ENCODE measurements around the gene BUB1B.
A peak's percentile ranks its signal among the peaks of the same experiment; 100 is the strongest.

BUB1B gene

DNA sequence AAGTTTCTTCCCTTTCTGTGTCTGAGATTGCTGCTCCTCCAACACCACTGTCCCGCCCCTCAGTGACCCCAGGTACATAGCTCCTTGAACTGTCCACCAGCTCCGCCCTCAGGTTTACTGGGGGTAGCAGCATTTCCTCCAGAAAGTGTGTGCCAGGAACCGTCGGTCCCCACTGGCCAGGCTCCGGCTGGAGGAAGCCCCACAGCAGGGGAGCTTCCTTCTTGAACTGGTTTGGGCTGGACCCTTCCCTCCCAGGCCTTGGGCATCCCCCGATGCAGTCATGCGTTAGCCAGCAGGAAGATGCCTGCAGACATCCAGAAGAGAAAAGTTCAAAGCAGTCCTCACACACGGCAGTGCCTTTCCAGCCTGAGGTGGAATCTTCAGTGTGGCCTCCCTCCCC, 97.7 kb downstream of the BUB1B start:
- TF ChIP-seq, protein P1, sequence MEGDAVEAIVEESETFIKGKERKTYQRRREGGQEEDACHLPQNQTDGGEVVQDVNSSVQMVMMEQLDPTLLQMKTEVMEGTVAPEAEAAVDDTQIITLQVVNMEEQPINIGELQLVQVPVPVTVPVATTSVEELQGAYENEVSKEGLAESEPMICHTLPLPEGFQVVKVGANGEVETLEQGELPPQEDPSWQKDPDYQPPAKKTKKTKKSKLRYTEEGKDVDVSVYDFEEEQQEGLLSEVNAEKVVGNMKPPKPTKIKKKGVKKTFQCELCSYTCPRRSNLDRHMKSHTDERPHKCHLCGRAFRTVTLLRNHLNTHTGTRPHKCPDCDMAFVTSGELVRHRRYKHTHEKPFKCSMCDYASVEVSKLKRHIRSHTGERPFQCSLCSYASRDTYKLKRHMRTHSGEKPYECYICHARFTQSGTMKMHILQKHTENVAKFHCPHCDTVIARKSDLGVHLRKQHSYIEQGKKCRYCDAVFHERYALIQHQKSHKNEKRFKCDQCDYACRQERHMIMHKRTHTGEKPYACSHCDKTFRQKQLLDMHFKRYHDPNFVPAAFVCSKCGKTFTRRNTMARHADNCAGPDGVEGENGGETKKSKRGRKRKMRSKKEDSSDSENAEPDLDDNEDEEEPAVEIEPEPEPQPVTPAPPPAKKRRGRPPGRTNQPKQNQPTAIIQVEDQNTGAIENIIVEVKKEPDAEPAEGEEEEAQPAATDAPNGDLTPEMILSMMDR (conservative IDR thresholded peaks at IDR 0.05; ENCODE audit: low read depth, low read length) = no peak
- peak; percentile 82 for DNase-seq (ENCODE audit: low read depth)
- H3K4me3 ChIP-seq (ENCODE audit: low read depth, low read length) = no peak overlapping the region

DNA sequence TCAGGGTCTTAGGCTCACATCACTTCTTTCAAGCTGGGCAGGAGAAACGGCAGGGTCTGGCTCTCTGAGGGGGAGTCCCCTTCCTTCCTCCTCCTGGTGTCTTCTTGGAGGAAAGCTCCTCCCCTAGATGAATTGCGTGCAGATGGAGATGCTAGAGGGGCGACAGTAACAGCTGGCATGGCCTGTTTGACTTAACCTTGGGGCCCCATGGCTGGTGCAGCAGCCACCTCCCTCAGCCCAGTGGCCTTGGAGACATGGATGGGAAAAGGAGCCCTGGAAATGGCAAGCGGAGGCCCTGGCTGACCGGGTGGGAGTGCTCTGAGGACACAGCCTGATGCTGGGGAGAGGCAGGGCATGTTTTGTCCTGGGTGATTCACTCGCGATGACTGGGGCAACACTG, 98.2 kb downstream of the BUB1B start:
- no peak for DNase-seq (ENCODE audit: low read depth)
- no peak overlapping the region for H3K4me3 ChIP-seq (ENCODE audit: low read depth, low read length)
- TF ChIP-seq, protein P1 (conservative IDR thresholded peaks at IDR 0.05; ENCODE audit: low read depth, low read length) = no peak

DNA sequence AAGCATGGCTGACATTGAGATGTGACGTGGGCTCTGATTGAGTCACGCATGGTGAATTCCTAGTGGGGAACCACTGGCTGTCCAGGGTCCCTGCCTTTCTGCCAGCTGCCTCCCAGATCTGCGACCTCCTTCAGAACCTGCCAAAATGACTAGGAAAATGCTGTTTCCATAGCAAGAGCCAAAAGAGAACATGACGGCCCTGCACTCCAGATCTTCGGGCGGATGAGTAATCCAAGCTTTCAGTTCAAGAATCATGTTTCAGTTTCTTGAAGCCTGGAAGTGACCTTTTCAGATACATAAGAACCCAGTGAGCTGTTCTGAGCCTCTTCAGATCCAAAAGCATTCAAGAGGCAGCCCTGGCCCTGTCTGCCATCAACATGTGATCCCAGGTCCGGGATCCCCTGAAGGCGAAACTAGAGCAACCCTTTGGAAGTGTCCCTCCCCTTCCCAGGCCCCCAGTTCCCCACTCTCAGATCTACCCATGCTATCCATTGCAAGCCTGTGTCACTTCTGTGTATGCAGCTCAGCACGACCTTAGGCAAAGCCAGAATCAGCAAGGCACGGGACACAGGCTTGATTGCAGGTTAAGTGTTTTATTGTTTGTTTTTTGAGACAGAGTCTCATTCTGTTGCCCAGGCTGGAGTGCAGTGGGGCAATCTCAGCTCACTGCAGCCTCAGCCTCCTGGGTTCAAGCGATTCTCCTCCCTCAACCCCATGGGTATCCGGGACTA, 102.3 kb downstream of the BUB1B start:
- peak; percentile 94 for DNase-seq (ENCODE audit: low read depth)
- TF ChIP-seq, protein P1 (conservative IDR thresholded peaks at IDR 0.05; ENCODE audit: low read depth, low read length) = no peak
- H3K4me3 ChIP-seq (ENCODE audit: low read depth, low read length) = no peak overlapping the region

DNA sequence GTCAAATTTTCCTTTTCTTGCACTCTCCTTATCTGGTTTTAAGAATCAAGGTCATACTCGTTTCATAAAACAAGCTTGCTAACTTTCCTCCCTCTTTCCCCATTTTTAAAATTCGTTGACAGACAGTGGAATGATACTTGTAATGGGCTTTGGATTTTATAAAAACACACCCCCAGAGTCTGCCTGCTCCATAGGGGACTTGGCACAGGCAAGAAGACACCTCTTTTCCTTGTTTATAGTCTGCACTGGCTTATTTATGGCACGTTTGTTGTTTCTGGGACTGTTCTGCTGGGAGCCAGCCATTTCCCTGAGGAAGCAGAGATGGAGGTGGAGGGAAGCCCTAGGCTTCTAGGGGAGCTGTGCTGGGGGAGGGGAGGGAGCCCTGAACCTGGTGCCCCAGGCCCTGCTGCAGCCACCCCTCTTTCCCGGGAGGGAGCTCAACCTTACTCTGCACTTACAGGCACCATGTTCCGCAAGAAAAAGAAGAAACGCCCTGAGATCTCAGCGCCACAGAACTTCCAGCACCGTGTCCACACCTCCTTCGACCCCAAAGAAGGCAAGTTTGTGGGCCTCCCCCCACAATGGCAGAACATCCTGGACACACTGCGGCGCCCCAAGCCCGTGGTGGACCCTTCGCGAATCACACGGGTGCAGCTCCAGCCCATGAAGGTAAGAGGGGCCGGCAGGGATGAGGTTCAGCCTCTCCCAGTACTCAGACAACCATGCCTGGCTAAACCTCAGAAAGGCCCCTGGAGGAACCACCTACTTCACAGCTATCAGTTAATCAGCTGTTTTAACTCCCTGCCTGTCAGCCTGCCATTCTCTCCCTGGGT, 103.7 kb downstream of the BUB1B start:
- peak; percentile 40 for DNase-seq (ENCODE audit: low read depth)
- TF ChIP-seq, protein P1 (conservative IDR thresholded peaks at IDR 0.05; ENCODE audit: low read depth, low read length) = no peak
- H3K4me3 ChIP-seq (ENCODE audit: low read depth, low read length) = no peak overlapping the region

DNA sequence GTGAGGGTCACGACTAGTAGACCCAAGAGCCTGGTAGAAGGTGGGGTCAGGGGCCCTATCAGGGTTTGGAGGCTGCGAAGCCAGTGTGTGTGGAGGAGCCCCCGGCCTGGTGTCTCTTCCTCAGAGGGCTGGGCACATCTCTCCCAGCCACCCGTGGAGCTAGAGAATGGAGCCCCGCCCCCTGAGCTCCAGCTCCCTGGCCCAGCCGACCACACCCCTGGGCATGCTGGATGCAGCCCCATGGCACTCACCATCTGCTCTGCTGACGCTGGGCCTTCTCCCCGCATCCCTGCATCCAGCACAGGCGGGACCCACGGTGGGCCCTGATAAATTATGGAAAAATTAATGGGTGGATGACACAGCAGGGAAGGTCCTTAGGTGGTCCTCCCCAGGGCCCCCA, 104.5 kb downstream of the BUB1B start:
- no peak overlapping the region for H3K4me3 ChIP-seq (ENCODE audit: low read depth, low read length)
- TF ChIP-seq, protein P1 (conservative IDR thresholded peaks at IDR 0.05; ENCODE audit: low read depth, low read length) = no peak
- DNase-seq (ENCODE audit: low read depth) = no peak

GRCh38 chr15:40265875-40266274, 105.0 kb downstream of the BUB1B start:
- TF ChIP-seq, protein P1 (conservative IDR thresholded peaks at IDR 0.05; ENCODE audit: low read depth, low read length) = no peak
- H3K4me3 ChIP-seq (ENCODE audit: low read depth, low read length) = no peak overlapping the region
- no peak for DNase-seq (ENCODE audit: low read depth)
